HG03378 (cell line): ENCODE results near the gene GTSF1L.
A peak's percentile ranks its signal among the peaks of the same experiment; 100 is the strongest.

Experiments
- ATAC-seq: cut with Tn5 transposase; IDR thresholded peaks from one replicate; pipeline ENCODE4 v1.9.1; 2021; ENCODE audit warnings: mild to moderate bottlenecking, moderate library complexity; ENCODE audit not compliant: unreplicated experiment

GTSF1L gene

GRCh38 chr20:43716757-43717615, 9.8 kb downstream of the GTSF1L start:
- no peak for ATAC-seq

GRCh38 chr20:43716123-43716522, 10.7 kb downstream of the GTSF1L start:
- no peak for ATAC-seq

GRCh38 chr20:43715511-43715910, 11.3 kb downstream of the GTSF1L start:
- ATAC-seq = no peak

- ATAC-seq = no peak
Observed at GRCh38 chr20:43715044-43715443, 11.8 kb downstream of the GTSF1L start.

GRCh38 chr20:43711098-43711654, 15.6 kb downstream of the GTSF1L start:
- ATAC-seq = no peak

- ATAC-seq = peak; percentile 55
Observed at GRCh38 chr20:43710370-43711044, 16.3 kb downstream of the GTSF1L start.

- no peak for ATAC-seq
Observed at GRCh38 chr20:43702502-43702901, 24.3 kb downstream of the GTSF1L start.

GRCh38 chr20:43700627-43701026, 26.2 kb downstream of the GTSF1L start:
- no peak for ATAC-seq

GRCh38 chr20:43699941-43700565, 26.7 kb downstream of the GTSF1L start:
- no peak for ATAC-seq

GRCh38 chr20:43695571-43695970, 31.2 kb downstream of the GTSF1L start:
- no peak for ATAC-seq

GRCh38 chr20:43694763-43695162, 32.0 kb downstream of the GTSF1L start:
- no peak for ATAC-seq

- ATAC-seq = no peak
Observed at GRCh38 chr20:43691928-43692524, 34.8 kb downstream of the GTSF1L start.

- no peak for ATAC-seq
Observed at GRCh38 chr20:43690943-43691598, 35.7 kb downstream of the GTSF1L start.

- no peak for ATAC-seq
Observed at GRCh38 chr20:43689165-43689564, 37.6 kb downstream of the GTSF1L start.

GRCh38 chr20:43686820-43687219, 40.0 kb downstream of the GTSF1L start:
- ATAC-seq = no peak

GRCh38 chr20:43682446-43682845, 44.4 kb downstream of the GTSF1L start:
- ATAC-seq = peak; percentile 22

GRCh38 chr20:43681991-43682410, 44.8 kb downstream of the GTSF1L start:
- ATAC-seq = peak; percentile 96

- ATAC-seq = no peak
Observed at GRCh38 chr20:43681468-43681942, 45.3 kb downstream of the GTSF1L start.

GRCh38 chr20:43680981-43681380, 45.8 kb downstream of the GTSF1L start:
- no peak for ATAC-seq

GRCh38 chr20:43676368-43676767, 50.4 kb downstream of the GTSF1L start:
- ATAC-seq = no peak
